HG02981 (cell line): ENCODE measurements around the gene DPP6.
"Not testable (repeated sequence)": the region's sequence is repeated elsewhere in the genome, so short reads cannot be mapped to it uniquely, and the experiment has no call there.

Source experiments
- ATAC-seq: cut with Tn5 transposase; IDR thresholded peaks from one replicate; pipeline ENCODE4 v1.9.1; 2021; ENCODE audit warnings: mild to moderate bottlenecking, moderate library complexity; ENCODE audit not compliant: unreplicated experiment

The DPP6 gene

DNA sequence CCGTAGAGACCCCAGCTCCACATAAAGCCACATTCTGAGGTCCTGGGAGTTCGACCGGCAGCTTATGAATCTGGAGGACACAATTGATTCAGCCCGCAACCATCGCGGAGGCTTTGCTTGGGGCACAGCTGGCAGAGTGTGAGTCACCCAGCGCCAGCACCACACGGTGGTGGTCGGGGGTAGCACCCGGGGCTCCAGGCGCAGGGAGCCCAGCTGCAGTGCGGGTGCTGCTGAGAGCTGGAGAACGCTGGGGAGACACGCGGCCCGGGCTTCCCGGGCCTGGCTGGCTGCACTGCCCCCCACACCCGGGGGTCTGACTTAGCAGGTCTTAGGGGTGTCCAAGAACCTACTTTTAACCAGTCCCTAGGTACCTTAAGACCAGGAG is 862.8 kb downstream of the DPP6 start:
- no peak for ATAC-seq

DNA sequence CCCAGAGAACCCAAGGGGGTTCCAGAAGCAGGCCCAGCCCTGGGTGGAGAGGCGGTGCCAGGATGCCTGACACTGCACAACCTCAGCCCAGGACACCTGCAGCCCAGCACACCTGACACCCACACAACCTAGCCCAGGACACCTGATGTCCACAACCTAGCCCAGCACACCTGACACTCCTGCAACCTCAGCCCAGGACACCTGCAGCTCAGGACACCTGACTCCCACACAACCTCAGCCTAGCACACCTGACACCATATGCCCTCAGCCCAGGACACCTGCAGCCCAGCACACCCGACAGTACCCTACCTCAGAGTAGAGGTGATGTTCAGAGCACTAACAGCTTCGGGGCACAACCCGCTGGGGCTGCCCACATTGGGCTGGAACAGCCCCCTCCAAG is 863.4 kb downstream of the DPP6 start:
- no peak for ATAC-seq

DNA sequence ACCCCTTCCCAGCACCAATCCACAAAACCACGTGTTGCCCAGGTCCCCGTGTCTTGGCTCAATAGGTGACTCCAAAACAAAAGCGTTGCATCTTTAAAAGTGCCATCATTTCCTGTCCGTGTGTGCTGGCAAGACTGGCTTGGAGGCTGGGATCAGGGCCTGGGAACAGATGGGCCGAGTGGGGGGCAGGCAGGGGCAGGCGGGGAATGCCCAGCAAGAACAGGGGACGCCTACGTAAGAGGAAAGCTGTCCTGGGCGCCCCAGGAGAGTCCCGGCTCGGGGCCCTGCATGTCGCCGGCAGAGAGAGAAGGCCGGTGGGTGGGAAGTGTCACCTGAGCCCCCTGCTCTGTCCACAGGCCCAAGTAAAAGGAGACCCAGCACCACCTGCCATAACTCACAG is 864.2 kb downstream of the DPP6 start:
- no peak for ATAC-seq

DNA sequence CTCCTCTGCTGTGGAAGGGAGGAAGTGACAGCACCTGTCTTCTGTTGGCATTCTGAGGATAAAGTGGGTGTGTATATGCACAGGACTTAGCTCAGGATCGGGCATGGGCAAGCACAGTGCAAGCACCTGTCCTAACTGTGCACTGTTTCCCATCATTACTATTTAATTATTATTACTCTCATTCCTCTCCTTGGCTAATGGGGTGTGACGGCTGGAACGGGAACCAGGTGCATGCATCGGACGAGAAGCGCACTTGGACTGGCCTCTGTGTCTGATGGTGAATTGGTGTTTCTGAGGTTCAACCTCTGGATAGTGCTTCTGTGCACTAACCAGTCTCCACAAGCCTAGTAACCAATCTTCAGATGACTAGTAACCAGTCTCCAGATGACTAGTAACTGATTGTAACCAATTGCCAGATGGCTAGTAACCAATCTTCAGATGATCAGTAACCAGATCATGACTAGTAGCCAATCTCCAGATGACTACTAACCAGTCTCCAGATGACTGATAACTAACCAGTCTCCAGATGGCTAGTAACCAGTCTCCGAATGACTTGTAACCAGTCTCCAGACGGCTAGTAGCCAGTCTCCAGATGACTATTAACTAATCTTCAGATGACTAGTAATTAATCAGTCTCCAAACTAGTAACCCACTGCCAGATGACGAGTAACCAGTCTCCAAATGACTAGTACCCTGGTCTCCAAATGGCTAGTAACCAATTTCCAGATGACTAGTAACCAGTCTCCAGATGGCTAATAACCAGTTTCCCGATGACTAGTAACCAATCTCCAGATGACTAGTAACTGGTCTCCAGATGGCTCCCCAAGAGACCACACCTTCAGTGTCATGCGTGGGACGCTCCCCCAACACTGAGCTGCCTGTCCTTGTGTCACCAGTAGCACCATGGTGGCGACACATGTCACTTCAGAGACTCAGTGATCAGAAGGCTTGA is 864.9 kb downstream of the DPP6 start:
- ATAC-seq = no peak

DNA sequence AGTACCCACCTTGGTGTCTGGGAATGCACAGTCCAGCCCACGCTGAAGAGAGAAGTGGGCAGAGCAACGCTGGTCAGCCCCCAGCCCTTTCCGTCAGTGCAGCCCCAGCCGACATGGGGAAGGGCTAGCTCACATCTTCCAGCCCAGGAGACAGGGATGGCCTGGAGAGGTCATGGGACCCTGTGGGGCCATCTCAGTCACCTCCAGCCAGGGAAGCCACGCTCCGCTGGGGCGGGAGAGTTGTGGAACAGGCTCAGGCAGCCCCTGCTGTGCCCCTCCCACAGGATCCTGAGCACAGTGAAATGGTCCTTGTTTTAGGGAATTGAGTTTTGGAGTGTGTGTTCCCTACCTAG is 865.6 kb downstream of the DPP6 start:
- ATAC-seq = no peak

DNA sequence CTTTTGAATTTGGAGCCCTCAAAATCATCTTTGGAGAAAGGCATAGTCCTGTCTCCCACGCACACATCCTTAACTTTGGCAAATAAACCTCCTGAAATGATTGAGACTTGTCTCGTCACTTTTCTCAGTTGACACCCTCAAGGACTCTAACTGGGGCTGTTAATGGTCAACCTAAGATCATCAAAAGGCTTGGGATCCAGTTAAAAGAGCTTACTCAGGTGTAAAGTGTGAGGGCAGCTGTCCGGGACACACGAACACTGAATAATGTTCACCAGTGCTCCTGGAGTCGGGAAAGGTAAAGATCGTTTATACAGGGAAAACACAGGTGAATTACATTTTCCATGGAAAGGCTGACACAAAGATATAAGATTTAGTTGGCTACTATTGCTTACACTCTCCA is 866.1 kb downstream of the DPP6 start:
- no peak for ATAC-seq

DNA sequence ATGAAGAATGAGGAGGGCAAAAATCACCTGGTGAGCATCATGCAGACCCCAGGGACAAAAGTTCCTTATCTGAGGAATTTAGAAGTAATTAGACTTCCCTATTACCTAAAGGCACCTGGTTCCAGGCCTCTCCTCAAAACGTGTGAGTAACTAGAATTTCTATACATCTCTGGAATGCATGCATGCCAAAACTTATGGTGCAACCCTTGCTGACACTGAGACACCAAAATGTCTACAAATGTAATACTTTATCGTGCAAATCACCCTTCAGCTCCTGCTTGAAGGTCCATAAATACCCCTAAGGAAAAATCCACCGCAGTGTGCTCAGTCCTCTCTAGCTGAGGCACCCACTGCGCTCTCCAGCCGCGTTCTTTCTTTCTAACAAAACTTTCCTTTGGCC is 866.5 kb downstream of the DPP6 start:
- ATAC-seq = no peak

DNA sequence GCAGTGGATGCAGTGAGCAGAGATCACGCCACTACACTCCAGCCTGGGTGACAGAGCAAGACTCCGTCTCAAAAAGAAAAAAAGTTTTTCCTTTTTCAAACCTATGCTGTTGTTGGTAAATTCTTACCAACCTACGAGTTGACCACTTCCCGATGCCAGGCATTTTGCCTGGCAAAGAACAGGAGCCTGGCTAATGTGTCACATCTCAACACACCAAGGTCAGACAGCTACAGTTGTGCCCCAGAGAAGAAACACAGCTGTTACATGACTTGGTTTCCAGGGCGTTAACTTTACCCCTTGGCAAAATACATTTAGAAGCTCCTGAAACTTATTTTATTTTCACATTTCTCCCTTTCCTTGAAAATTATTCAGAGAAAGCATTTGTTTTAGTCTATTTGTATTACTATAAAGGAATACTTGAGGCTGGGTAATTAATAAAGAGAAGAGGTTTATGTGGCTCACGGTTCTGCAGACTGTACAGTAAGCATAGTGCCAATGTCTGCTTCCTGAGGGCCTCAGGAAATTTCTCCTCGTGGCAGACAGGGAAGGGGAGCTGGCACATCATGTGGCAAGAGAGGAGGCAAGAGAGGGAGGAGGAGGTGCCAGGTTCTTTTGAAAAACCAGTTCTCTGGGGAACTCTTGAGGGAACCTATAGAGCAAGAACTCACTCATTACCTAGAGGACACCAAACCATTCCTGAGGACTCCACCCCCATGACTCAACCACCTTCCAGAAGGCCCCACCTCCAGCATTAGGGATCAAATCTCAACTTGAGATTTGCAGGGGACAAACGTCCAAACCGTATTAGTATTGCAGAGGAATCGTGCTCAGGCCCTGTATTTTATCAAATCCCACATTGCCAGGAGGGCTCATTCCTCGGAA is 867.4 kb downstream of the DPP6 start:
- ATAC-seq = no peak

DNA sequence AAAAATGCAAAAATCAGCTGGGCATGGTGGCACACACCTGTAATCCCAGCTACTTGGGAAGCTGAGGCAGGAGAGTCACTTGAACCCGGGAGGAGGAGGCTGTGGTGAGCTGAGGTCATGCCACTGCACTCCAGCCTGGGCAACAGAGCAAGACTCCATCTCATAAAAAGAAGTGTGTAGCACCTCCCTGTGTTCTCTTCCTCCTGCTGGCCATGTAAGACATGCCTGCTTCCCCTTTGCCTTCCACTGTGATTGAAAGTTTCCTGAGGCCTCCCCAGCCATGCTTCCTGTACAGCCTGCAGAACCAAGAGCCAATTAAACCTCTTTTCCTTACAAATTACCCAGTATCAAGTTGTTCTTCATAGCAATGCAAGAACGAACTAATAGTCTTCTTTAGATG is 870.3 kb downstream of the DPP6 start:
- not testable (repeated sequence) for ATAC-seq

DNA sequence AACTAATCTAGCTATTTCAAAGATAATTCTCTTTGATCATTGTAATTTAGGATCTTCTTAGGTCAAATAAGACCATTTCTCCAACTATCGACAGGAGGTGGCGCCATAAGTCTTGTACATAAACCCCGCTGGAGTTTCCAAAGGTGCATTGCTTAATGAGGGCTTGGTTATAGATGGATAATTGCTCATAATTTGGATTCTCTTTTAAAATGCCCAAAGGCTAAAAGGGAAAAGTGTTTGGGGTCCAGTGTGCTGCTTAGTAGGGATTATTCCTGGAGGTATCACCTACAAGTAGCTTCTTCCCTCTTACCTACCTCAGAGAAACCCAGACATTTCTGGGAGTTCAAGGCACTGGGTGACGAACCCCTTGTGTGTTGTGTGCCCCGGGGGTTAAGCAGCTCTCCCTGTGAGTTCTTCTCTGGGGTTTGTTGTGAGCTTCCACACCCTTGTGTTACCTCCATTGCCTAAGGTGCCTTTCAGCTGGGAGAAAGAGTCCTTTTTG is 875.5 kb downstream of the DPP6 start:
- peak; percentile 53 for ATAC-seq

DNA sequence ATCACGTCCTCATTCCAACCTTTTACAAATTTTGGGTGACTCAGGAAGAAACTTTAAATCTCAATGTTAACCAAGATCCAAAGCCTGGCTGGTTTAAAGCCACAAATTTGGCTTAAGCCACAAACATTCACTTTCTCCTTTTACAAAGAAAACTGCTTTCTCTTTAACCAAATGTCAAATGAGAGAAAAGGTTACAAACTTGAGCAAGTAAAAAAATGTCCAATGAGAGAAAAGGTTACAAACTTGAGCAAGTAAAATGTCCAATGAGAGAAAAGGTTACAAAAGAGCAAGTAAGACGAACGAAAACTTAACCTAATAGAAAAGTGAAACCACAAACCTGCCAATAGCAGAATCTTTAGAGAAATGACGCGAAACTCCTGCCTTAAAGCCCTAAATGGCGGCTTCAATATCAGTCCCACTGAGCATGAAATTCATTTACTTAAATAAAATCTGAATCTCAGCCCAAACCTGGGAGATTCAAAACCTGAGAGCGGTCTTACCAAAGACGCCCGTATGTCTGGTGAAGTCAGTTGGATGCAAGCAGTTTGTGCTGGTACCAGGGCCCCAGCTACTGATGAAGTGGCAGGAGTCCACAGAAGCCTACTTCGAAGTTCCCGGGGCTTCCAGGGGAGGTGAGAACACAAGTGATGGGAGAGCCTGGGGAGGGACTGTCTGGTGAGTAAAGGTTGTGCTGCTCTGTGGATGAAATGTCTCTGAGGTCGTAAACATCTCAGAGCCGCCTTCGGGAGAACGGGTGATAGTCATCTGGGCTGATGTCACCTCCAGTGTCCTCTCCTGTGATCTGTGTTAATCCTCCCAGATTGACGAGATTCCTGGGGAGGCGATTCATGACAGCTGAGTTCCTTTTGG is 876.2 kb downstream of the DPP6 start:
- peak; percentile 77 for ATAC-seq

DNA sequence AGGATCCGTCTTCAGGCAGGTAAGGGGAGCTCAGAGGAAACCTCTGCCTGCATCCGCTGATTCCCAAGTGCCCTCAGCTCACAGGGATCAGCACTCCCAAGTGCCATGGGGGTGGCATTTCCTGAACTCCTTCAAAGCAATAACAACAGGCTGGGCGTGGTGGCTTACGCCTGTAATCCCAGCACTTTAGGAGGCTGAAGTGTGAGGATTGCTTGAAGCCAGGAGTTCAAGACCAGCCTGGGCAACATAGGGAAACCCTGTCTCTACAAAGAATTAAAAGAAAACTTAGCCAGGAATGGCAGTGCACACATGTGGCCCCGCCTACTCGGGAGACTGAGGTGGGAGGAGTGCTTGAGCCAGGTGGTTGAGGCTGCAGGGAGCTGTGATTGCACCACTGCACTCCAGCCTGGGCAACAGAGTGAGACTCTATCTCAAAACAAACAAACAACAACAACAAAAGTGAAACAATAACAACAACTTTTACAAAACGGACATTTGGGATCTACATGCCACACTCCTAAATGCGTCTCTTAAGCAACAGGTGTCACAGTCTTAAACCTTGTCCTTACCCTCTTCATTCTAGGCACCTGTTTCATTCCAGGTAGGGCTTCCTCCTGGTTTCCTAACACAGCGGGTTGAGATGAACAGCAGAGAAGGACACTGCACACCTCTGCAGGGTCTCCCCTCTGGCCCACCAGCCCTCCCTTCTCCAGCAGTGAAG is 877.0 kb downstream of the DPP6 start:
- peak; percentile 2 for ATAC-seq

DNA sequence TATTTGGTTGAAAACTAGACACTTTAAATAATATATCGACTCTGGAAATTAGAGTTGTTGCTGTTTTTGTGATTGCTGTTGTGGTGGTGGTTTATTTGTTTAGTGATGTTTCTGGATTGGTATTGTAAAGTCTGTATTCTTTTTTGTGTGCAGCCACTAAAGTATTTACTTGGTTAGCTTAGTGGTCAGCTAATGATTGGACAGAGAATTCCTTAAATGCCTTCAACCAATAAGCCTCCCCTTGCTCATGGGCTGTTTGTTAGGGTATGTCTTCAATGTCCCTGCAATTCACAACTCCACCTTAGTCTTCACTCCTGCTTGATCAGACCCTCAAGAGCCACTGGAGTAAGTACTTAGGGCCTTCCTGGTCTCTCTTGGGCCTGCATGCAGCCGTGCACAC is 879.7 kb downstream of the DPP6 start:
- ATAC-seq = no peak

DNA sequence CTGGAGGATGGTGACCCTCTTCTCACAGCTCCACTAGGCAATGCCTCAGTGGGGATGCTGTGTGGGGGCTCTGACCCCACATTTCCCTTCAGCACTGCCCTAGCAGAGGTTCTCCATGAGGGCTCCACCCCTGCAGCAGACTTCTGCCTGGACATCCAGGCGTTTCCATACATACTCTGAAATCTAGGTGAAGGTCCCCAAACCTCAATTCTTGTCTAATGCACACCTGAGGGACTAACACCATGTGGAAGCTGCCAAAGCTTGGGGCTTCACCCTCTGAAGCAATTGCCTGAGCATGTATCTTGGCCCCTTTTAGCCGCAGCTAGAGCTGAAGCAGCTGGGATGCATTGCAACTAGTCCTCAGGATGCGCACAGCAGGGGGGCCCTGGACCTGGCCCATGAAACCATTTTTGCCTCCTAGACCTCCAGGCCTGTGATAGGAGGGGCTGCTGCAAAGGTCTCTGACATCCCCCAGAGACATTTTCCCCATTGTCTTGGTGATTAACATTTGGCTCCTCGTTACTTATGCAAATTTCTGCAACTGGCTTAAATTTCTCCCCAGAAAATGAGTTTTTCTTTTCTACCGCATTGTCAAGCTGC is 882.3 kb downstream of the DPP6 start:
- not testable (repeated sequence) for ATAC-seq

DNA sequence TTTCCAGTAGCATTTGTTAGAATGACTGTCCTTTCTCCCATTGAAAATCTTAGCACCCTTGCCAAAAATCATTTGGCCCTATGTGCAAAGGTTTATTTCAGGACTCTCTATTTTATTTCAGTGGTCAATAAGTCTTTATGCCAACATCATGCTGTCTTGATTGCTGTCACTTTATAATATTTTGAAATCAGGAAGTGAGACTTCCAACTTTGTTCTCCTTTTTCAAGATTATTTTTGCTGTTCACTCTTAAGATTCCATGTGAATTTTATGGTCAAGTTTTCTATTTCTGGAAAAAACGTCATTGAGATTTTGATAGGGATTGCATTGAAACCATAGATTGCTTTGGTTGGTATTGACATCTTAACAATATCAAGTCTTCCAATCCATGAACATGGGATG is 885.6 kb downstream of the DPP6 start:
- ATAC-seq = no peak

DNA sequence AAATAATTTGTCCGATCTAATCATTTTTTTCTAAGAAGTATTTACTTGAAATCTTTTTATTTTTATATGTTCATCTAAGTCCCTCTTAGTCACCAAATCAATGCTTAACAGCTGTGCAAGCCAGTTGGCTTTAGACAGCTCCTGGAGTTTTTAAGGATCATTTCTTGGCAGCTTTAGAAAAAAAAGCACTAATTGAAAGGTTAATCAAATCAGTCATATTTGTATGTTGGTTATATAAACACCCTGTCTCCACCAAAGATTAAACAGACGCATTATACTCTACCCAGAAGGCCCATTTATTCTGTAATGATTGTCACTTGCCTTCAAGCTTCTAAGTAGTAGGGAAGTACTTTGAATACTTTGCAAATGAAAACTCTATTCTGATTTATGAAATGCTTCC is 890.5 kb downstream of the DPP6 start:
- ATAC-seq = no peak
